ENCODE data around the gene RFWD3. TPM values are rescaled to one million over a fixed set of nuclear protein-coding genes. Genes with fewer than 3 reads are reported as not detected.

Gene RFWD3
- total and polyA plus RNA-seq, 2 of the 8 experiments (the other 6 are each of a cell fraction or from before 2014, with no cell fraction given), result 67.1 to 114 TPM

- no peaks in the 10 kb centered on the region for H3K23me2 ChIP-seq (ENCODE audit: low read depth, low read length)
- no peak overlapping the region for H2BK120ac ChIP-seq (replicated peaks; ENCODE audit: low read depth, low read length)
- no peak overlapping the region for H4K91ac ChIP-seq (replicated peaks; ENCODE audit: insufficient read length, low read length)
- no peak overlapping the region for H2AK5ac ChIP-seq (ENCODE audit: low read depth, low read length)
- no peak overlapping the region for H3K56ac ChIP-seq (replicated peaks; ENCODE audit: insufficient read length, low read depth, low read length)
- H3K36me3 ChIP-seq (ENCODE audit: control insufficient read depth in 2 of 4, insufficient read depth in 4 of 4, low read length in 3 of 4), result no peaks in the 10 kb centered on the region
- H3K4me3 ChIP-seq (ENCODE audit: extremely low read depth in 1 of 4, insufficient read depth in 2 of 4, low read depth in 3 of 4, low read length in 4 of 4), result no peak overlapping the region
- H2BK5ac ChIP-seq (ENCODE audit: low read depth, low read length), result no peak overlapping the region
- H4K5ac ChIP-seq (ENCODE audit: insufficient read length, low read depth, low read length), result no peak overlapping the region
- CTCF ChIA-PET (ENCODE audit: partially characterized antibody), result no interaction called here
- H2AFZ ChIP-seq (ENCODE audit: low read length), result no peak overlapping the region
- POLR2A ChIA-PET (ENCODE audit: partially characterized antibody), result interaction anchor here (0.6 to 1.3 kb wide), 3 partner anchors 10 to 60 kb away, joined by 3 to 4 read pairs (median 3); partner anchors contain the start of gene GLG1
- 95% methylated on average over 3 of the region's 3 CpGs; no CpG with 5 or more reads in 1 of the 2 experiments for WGBS, 2 experiments (ENCODE audit: extremely low coverage in 1 of 2, insufficient coverage in 1 of 2, insufficient read length in 1 of 2, insufficient replicate concordance in 2 of 2, low coverage in 1 of 2, low lambda C conversion rate in 2 of 2, missing lambda C conversion rate in 1 of 2)
- no peak overlapping the region for H3K9ac ChIP-seq (replicated peaks in 1 of 4; ENCODE audit: extremely low read depth in 1 of 4, low read depth in 3 of 4, low read length in 3 of 4)
- H2BK20ac ChIP-seq (ENCODE audit: low read length), result no peak overlapping the region
- H3K27me3 ChIP-seq (replicated peaks in 1 of 4; ENCODE audit: control insufficient read depth in 3 of 4, extremely low read depth in 1 of 4, insufficient read depth in 3 of 4, low read length in 3 of 4), result no peaks in the 10 kb centered on the region
- DNase-seq (ENCODE audit: low read depth in 1 of 2, low spot score in 2 of 2) (no peak), FAIRE-seq (no peak)
- no peaks in the 10 kb centered on the region for H3K9me3 ChIP-seq (ENCODE audit: insufficient read depth in 2 of 2, low read depth in 1 of 2, low read length in 1 of 2)
- H2BK12ac ChIP-seq (ENCODE audit: low read depth, low read length), result no peak overlapping the region
- H3K79me2 ChIP-seq (ENCODE audit: control insufficient read depth in 1 of 2, insufficient read depth in 2 of 2, low read length in 2 of 2), result peaks cover 3 to 93% of the 10 kb centered on the region in 2 experiments; a peak in 3 of 4 replicates
- peaks cover 0 to 2% (median 0%) of the 10 kb centered on the region in 4 experiments; a peak in 1 of 7 replicates for H3K4me1 ChIP-seq (replicated peaks in 1 of 4; ENCODE audit: control insufficient read depth in 3 of 4, insufficient read depth in 4 of 4, low read length in 3 of 4)
- no peak overlapping the region for H3K18ac ChIP-seq (ENCODE audit: extremely low read depth, low read length)
- H3K14ac ChIP-seq (ENCODE audit: insufficient read length), result no peak overlapping the region
- peaks cover 2% of the 10 kb centered on the region for H3K79me1 ChIP-seq (ENCODE audit: low read depth, low read length)
- no peak overlapping the region for H3K4ac ChIP-seq (replicated peaks; ENCODE audit: insufficient read length, low read depth, low read length)
- no peak overlapping the region for H4K8ac ChIP-seq (ENCODE audit: extremely low read depth, insufficient read depth, low read length)
- no peak overlapping the region for H3K4me2 ChIP-seq (ENCODE audit: insufficient read depth in 1 of 2, low read depth in 2 of 2, low read length in 2 of 2)
- H4K20me1 ChIP-seq (replicated peaks in 1 of 2; ENCODE audit: control insufficient read depth in 1 of 2, insufficient read depth in 2 of 2, low read length in 2 of 2), result peaks cover 2 to 9% of the 10 kb centered on the region in 2 experiments
- no peak overlapping the region for H3K23ac ChIP-seq (ENCODE audit: insufficient read length)
- H2BK15ac ChIP-seq (ENCODE audit: low read length), result no peak overlapping the region
- H3K27ac ChIP-seq (ENCODE audit: low read depth, low read length), result no peak overlapping the region
- TF ChIP-seq SP4 (IDR thresholded peaks at IDR 0.05; ENCODE audit: low read length) (no peak), CBX8 (IDR thresholded peaks at IDR 0.05; ENCODE audit: borderline replicate concordance, low read depth, low read length) (no peak)
Observed at GRCh38 chr16:74578433-74578832, 88.2 kb downstream of the RFWD3 start.

Data from H1 (cell line).